ENCODE measurements around the gene EIPR1. TPM values are rescaled to one million over a fixed set of nuclear protein-coding genes. Genes with fewer than 3 reads are reported as not detected.

The EIPR1 gene
- total and polyA plus RNA-seq, 2 of the 4 experiments (the other 2 are of a cell fraction) = 46.5 to 67.4 TPM

DNA sequence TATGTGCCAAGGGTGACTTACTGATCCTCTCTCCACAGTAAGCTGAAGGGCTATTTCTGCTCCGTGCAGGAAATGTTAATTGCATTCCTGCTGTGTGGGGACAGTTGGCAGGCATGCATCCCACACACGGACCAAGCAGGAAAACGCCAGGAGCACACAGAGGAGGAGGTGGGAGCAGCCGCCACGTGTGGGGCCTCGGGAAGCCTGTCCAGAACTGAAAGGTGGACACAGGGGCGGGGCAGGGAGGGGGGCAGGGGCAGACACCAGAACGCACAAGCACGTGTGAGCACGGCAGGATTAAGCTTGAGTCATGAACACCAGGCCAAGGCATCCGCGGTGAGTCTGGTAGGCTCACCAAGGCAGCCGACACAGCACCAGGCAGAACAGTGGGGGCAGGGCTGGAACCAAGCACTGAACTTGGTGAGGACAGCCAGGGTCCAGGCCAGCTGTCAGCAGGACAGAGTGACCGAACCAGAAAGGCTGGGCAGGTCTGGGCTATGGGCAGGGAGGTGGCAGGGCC is 177.1 kb downstream of the EIPR1 start:
- no peaks in the 10 kb centered on the region for H3K27me3 ChIP-seq (ENCODE audit: control insufficient read depth, insufficient read depth, low read length)
- no peak for ATAC-seq (ENCODE audit: low read depth)
- 56% methylated on average over 13 of the region's 14 CpGs; no CpG with 5 or more reads in 1 of the 2 experiments for WGBS, 2 experiments (ENCODE audit: extremely low coverage in 2 of 2, insufficient read length in 1 of 2)
- DNase-seq = no peak
- H2BK20ac ChIP-seq (ENCODE audit: low read depth, low read length) = no peak overlapping the region
- no peak overlapping the region for H4K5ac ChIP-seq (ENCODE audit: low read depth, low read length)
- no peak overlapping the region for H4K91ac ChIP-seq (ENCODE audit: insufficient read depth, low read depth, low read length)
- H3K9ac ChIP-seq (ENCODE audit: low read depth, low read length) = no peak overlapping the region
- intact Hi-C loops (cut with micrococcal nuclease) = no loop called here
- in situ Hi-C loops (cut with MboI; ENCODE audit: low sequenced_read_pairs) = no loop called here
- H2BK120ac ChIP-seq (ENCODE audit: low read depth, low read length) = no peak overlapping the region
- H4K8ac ChIP-seq (ENCODE audit: low read depth in 2 of 2, low read length in 2 of 2) = no peak overlapping the region
- no peak overlapping the region for H3K14ac ChIP-seq (replicated peaks; ENCODE audit: low read depth, low read length)
- POLR2A ChIA-PET (ENCODE audit: unreplicated experiment) = no interaction called here
- no peak overlapping the region for H2BK15ac ChIP-seq (ENCODE audit: low read depth, low read length)
- no peak overlapping the region for H2AK5ac ChIP-seq (ENCODE audit: low read depth, low read length)
- no peak overlapping the region for H3K18ac ChIP-seq (ENCODE audit: low read depth, low read length)
- BruUV-seq (replicated peaks) = no TSS peak
- H3K4ac ChIP-seq (ENCODE audit: low read depth, low read length) = no peak overlapping the region
- no peaks in the 10 kb centered on the region; a peak in 1 of 4 replicates for H3K79me1 ChIP-seq (ENCODE audit: low read depth in 1 of 2, low read length in 2 of 2)
- no peak overlapping the region for H3K56ac ChIP-seq (ENCODE audit: extremely low read depth, insufficient read depth, low read length)
- H3K23ac ChIP-seq (ENCODE audit: low read depth, low read length) = no peak overlapping the region
- no peak overlapping the region for H3K4me2 ChIP-seq (ENCODE audit: low read depth, low read length)
- H3K27ac ChIP-seq (ENCODE audit: insufficient read depth, low read length) = no peak overlapping the region
- H3K4me3 ChIP-seq (ENCODE audit: insufficient read depth, low read depth, low read length) = no peak overlapping the region
- dilution Hi-C loops (cut with HindIII; ENCODE audit: low sequenced_read_pairs, unreplicated experiment) = no loop called here
- no peak for TF ChIP-seq NFE2L2 (IDR thresholded peaks at IDR 0.05; ENCODE audit: low read depth, low read length)
- no peak for TF ChIP-seq SMC3 (IDR thresholded peaks at IDR 0.05; ENCODE audit: low read depth, low read length)
- no peak for TF ChIP-seq MXI1 (IDR thresholded peaks at IDR 0.05; ENCODE audit: borderline replicate concordance, low read depth, low read length)
- H2AFZ ChIP-seq (replicated peaks; ENCODE audit: low read length, poor library complexity) = no peak overlapping the region
- no peak overlapping the region for H2AK9ac ChIP-seq (replicated peaks; ENCODE audit: low read depth, low read length, poor library complexity)
- H3K4me1 ChIP-seq (ENCODE audit: control insufficient read depth, insufficient read depth, low read length) = no peaks in the 10 kb centered on the region
- no peaks in the 10 kb centered on the region; the same call in 1 of the 2 replicates for H3K36me3 ChIP-seq (ENCODE audit: control insufficient read depth, insufficient read depth, low read length)
- CTCF ChIA-PET = no interaction called here
- no peaks in the 10 kb centered on the region for H3K9me3 ChIP-seq (ENCODE audit: control insufficient read depth, insufficient read depth, low read length)
- H3K9me1 ChIP-seq (ENCODE audit: insufficient read depth, low read length) = peaks cover 4% of the 10 kb centered on the region; the same call in 1 of the 2 replicates
- H4K20me1 ChIP-seq (ENCODE audit: insufficient read depth, low read length) = no peaks in the 10 kb centered on the region; the same call in 1 of the 2 replicates
- H2BK5ac ChIP-seq (ENCODE audit: low read depth, low read length, poor library complexity, severe bottlenecking) = no peak overlapping the region

Measured in IMR-90 (cell line).